ENCODE measurements around the gene OLFM3. TPM values are rescaled to one million over a fixed set of nuclear protein-coding genes. Genes with fewer than 3 reads are reported as not detected.

OLFM3 gene
- total and polyA plus RNA-seq, 4 donors = not detected

DNA sequence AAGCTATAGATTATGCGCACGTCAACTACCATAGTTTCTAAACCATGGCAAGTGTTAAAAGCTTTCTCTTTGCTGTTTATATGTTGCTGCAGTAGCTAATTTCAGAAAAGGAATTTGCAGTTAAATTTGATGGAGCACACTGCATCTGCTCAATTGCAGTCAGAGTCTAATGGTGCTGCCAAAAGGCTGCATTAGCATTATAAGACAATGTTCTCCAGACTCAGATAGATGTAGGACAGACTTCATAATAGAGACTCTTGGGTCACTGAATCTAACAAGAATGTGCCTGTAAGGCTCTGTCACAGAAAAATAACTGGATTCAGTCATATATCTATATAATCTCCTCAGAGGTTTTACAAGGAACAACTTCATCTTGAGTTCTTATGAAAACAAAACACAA is 198.3 kb downstream of the OLFM3 start (continued):
- TF ChIP-seq, protein P1, sequence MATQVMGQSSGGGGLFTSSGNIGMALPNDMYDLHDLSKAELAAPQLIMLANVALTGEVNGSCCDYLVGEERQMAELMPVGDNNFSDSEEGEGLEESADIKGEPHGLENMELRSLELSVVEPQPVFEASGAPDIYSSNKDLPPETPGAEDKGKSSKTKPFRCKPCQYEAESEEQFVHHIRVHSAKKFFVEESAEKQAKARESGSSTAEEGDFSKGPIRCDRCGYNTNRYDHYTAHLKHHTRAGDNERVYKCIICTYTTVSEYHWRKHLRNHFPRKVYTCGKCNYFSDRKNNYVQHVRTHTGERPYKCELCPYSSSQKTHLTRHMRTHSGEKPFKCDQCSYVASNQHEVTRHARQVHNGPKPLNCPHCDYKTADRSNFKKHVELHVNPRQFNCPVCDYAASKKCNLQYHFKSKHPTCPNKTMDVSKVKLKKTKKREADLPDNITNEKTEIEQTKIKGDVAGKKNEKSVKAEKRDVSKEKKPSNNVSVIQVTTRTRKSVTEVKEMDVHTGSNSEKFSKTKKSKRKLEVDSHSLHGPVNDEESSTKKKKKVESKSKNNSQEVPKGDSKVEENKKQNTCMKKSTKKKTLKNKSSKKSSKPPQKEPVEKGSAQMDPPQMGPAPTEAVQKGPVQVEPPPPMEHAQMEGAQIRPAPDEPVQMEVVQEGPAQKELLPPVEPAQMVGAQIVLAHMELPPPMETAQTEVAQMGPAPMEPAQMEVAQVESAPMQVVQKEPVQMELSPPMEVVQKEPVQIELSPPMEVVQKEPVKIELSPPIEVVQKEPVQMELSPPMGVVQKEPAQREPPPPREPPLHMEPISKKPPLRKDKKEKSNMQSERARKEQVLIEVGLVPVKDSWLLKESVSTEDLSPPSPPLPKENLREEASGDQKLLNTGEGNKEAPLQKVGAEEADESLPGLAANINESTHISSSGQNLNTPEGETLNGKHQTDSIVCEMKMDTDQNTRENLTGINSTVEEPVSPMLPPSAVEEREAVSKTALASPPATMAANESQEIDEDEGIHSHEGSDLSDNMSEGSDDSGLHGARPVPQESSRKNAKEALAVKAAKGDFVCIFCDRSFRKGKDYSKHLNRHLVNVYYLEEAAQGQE (IDR thresholded peaks at IDR 0.05) = no peak
- TF ChIP-seq JUND (IDR thresholded peaks at IDR 0.05) (no peak), FOXA2 (IDR thresholded peaks at IDR 0.05) (no peak), FOXA1 (IDR thresholded peaks at IDR 0.05) (no peak), NR2F2 (IDR thresholded peaks at IDR 0.05) (no peak)

DNA sequence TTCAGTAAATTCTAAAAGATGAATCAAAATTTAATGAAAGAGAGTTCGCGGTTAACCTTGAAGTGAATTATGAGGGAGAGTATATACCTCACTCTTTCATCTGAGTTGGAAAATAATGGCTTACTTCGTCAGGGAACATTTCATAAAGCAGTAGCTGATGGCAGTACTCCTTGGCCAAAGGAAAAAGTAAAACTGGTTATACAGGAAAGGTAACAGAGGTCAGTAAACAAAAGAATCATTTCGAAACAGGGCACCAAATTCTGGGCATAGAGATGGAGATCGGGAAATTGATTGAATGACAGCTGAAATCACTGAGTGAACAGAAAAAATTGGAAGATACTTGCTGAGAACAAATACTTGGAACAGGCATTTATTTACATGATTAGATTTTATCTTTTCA is 199.0 kb downstream of the OLFM3 start:
- Histone ChIP-seq H3K36me3 (ENCODE audit: control insufficient read depth in 4 of 4, insufficient read depth in 3 of 4, low read depth in 1 of 4, low read length in 3 of 4) (no peaks in the 10 kb centered on the region), H3K27ac (ENCODE audit: low read depth in 1 of 2, low read length in 2 of 2) (no peak overlapping the region), H3K27me3 (ENCODE audit: control insufficient read depth in 4 of 4, insufficient read depth in 4 of 4, low read length in 3 of 4) (no peaks in the 10 kb centered on the region), H3K4me1 (ENCODE audit: control insufficient read depth in 4 of 4, insufficient read depth in 4 of 4, low read length in 3 of 4) (no peaks in the 10 kb centered on the region), H3K9me3 (ENCODE audit: control insufficient read depth in 4 of 4, low read length in 3 of 4) (no peaks in the 10 kb centered on the region), H3K9ac (ENCODE audit: low read depth in 1 of 2, low read length in 2 of 2) (no peak overlapping the region), H3K4me3 (ENCODE audit: low read depth in 1 of 3, low read length in 3 of 3) (no peak overlapping the region)
- TF ChIP-seq JUND (IDR thresholded peaks at IDR 0.05) = no peak
- no peak for TF ChIP-seq HNF4A (conservative IDR thresholded peaks at IDR 0.05)
- no peak for TF ChIP-seq TAF1 (conservative IDR thresholded peaks at IDR 0.05)
- TF ChIP-seq, protein P2, sequence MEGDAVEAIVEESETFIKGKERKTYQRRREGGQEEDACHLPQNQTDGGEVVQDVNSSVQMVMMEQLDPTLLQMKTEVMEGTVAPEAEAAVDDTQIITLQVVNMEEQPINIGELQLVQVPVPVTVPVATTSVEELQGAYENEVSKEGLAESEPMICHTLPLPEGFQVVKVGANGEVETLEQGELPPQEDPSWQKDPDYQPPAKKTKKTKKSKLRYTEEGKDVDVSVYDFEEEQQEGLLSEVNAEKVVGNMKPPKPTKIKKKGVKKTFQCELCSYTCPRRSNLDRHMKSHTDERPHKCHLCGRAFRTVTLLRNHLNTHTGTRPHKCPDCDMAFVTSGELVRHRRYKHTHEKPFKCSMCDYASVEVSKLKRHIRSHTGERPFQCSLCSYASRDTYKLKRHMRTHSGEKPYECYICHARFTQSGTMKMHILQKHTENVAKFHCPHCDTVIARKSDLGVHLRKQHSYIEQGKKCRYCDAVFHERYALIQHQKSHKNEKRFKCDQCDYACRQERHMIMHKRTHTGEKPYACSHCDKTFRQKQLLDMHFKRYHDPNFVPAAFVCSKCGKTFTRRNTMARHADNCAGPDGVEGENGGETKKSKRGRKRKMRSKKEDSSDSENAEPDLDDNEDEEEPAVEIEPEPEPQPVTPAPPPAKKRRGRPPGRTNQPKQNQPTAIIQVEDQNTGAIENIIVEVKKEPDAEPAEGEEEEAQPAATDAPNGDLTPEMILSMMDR (IDR thresholded peaks at IDR 0.05; ENCODE audit: low read depth, low read length, missing input control) = no peak
- TF ChIP-seq SP1 (IDR thresholded peaks at IDR 0.05) = no peak
- TF ChIP-seq EGR1 (IDR thresholded peaks at IDR 0.05; ENCODE audit: low read depth in 2 of 2) = no peak
- no peak for TF ChIP-seq FOXA2 (IDR thresholded peaks at IDR 0.05)
- TF ChIP-seq, protein P3, sequence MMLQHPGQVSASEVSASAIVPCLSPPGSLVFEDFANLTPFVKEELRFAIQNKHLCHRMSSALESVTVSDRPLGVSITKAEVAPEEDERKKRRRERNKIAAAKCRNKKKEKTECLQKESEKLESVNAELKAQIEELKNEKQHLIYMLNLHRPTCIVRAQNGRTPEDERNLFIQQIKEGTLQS (IDR thresholded peaks at IDR 0.05) = no peak
- no peak for DNase-seq (ENCODE audit: low spot score)
- WGBS = 56% methylated on average over 5 of the region's 5 CpGs

DNA sequence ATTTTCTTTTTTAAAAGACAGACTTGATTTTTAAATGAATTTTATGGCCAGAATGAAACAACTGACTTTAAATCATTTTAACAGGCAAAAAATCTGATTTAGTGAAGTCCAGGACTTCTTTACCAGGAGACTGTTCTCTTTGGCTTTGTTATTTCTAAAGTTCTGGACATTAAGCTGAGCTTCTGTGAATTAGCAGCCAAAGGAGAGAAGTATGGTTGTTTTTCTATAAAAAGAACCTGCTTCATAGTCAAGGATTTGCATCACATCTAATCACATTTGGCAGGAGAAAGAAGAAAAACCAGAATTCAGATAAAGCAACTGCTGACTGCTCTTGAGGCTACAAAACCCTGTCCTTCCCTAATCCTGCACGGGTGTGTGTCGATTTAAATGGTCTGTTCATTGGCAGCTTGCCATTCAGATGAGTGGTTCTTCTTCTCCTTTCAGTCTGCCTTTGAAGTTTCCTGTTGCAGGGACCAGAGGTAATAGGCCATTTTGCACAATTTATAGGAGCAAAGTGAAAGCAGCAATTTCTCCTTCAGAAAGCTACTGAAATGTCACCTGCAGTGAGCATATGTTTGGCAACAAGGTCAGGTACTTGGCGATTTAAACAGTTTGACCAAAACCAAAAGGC is 215.4 kb downstream of the OLFM3 start:
- Histone ChIP-seq H3K4me1 (ENCODE audit: control insufficient read depth in 4 of 4, insufficient read depth in 4 of 4, low read length in 3 of 4) (no peaks in the 10 kb centered on the region), H3K27me3 (ENCODE audit: control insufficient read depth in 4 of 4, insufficient read depth in 4 of 4, low read length in 3 of 4) (no peaks in the 10 kb centered on the region), H3K27ac (ENCODE audit: low read depth in 1 of 2, low read length in 2 of 2) (no peak overlapping the region), H3K9ac (ENCODE audit: low read depth in 1 of 2, low read length in 2 of 2) (no peak overlapping the region), H3K4me3 (ENCODE audit: low read depth in 1 of 3, low read length in 3 of 3) (no peak overlapping the region), H3K9me3 (ENCODE audit: control insufficient read depth in 4 of 4, low read length in 3 of 4) (no peaks in the 10 kb centered on the region), H3K36me3 (ENCODE audit: control insufficient read depth in 4 of 4, insufficient read depth in 3 of 4, low read depth in 1 of 4, low read length in 3 of 4) (no peaks in the 10 kb centered on the region)
- 59% methylated on average over 3 of the region's 3 CpGs for WGBS
- DNase-seq (ENCODE audit: low spot score) = no peak
- TF ChIP-seq RXRA (IDR thresholded peaks at IDR 0.05) (no peak), FOXA2 (IDR thresholded peaks at IDR 0.05) (no peak), GABPA (IDR thresholded peaks at IDR 0.05 in 1 of 2, conservative IDR thresholded peaks at IDR 0.05 in 1 of 2) (no peak), RAD21 (IDR thresholded peaks at IDR 0.05) (no peak), YY1 (IDR thresholded peaks at IDR 0.05) (no peak), SP1 (IDR thresholded peaks at IDR 0.05) (no peak), HNF4G (IDR thresholded peaks at IDR 0.05) (no peak), TAF1 (conservative IDR thresholded peaks at IDR 0.05) (no peak)
- TF ChIP-seq, protein P3 (IDR thresholded peaks at IDR 0.05) = no peak

Measured in liver (tissue), 9 donors.